Small intestine (tissue), 16 donors: ENCODE results near the gene MYMX. TPM values are rescaled to one million over a fixed set of nuclear protein-coding genes. Genes with fewer than 3 reads are reported as not detected.

Experiments
- DNase-seq, 2 donors: peaks; one replicate each; pipeline versions ENCODE4 v3.0.0 to v3.0.0-alpha.2; 2013
- FAIRE-seq: peaks from 2 replicates; lab custom pipeline; 2012; peaks lifted over from hg19 to GRCh38; lab: Jason Lieb, UNC
- H3K27ac ChIP-seq, 3 donors: one replicate each; pipeline ENCODE4 v1.5.1; 2013; ENCODE audit warnings: low read length in 2 of 3, mild to moderate bottlenecking in 2 of 3, control low read depth in 1 of 3, inconsistent platforms in 1 of 3, low read depth in 1 of 3, moderate library complexity in 1 of 3
- H3K27me3 ChIP-seq, 3 donors: one replicate each; pipeline ENCODE4 v1.6.1; 2013; ENCODE audit warnings: low read length in 3 of 3, inconsistent platforms in 1 of 3; ENCODE audit not compliant: control insufficient read depth in 3 of 3, insufficient read depth in 3 of 3
- H3K36me3 ChIP-seq, 3 donors: one replicate each; pipeline ENCODE4 v1.6.1; 2013; ENCODE audit warnings: low read length in 3 of 3, inconsistent platforms in 1 of 3, low read depth in 1 of 3, mild to moderate bottlenecking in 1 of 3, moderate library complexity in 1 of 3; ENCODE audit not compliant: control insufficient read depth in 3 of 3, insufficient read depth in 2 of 3
- H3K4me1 ChIP-seq, 3 donors: one replicate each; pipeline ENCODE4 v1.6.1; 2013; ENCODE audit warnings: low read length in 2 of 3, inconsistent platforms in 1 of 3, low read depth in 1 of 3, mild to moderate bottlenecking in 1 of 3, moderate library complexity in 1 of 3; ENCODE audit not compliant: control insufficient read depth in 3 of 3, insufficient read depth in 2 of 3
- H3K4me3 ChIP-seq, 3 donors: one replicate each; pipeline ENCODE4 v1.5.1; 2013; ENCODE audit warnings: low read length in 3 of 3, control low read depth in 1 of 3, inconsistent platforms in 1 of 3, low read depth in 1 of 3, mild to moderate bottlenecking in 1 of 3, moderate library complexity in 1 of 3
- H3K9me3 ChIP-seq, 2 donors: one replicate each; pipeline ENCODE4 v1.6.1; 2013; ENCODE audit warnings: low read depth in 1 of 2, low read length in 1 of 2; ENCODE audit not compliant: control insufficient read depth in 2 of 2, insufficient read depth in 1 of 2
- WGBS, 3 donors: extraction: QIAGEN DNeasy Blood & Tissue Kit; methylation state at CpG; one replicate each; pipeline ENCODE4 v1.1.7; 2013; 5-methylcytosine and 5-hydroxymethylcytosine counted together
- long read RNA-seq, 10 donors: transcript quantifications; one replicate each; lab custom pipeline, GENCODE V29; 2026
- polyA plus RNA-seq, 4 donors: library from polyadenylated mRNA; stranded (reverse) in 3 of 4; unstranded in 1 of 4; fragments of 200-250 nt in 3 of 4; fragments of 120-200 nt in 1 of 4; gene quantifications; one replicate each; pipeline versions ENCODE4 v1.2.1 to v1.2.3, GENCODE V29; 2013
- donor health status: healthy with polysubstance abuse.
- donor health status: control.
- donor health status: control.
- donor health status: Bipolar disorder and iron deficiency.
- donor health status: healthy.

The MYMX gene
- polyA plus RNA-seq = under 1 TPM in 2 of 4 donors, not detected in 2; 0.19 to 0.98 TPM
- long read RNA-seq, donor 1 = 0 reads
- long read RNA-seq, donor 2, partial matches to known transcripts = 0 of 1 reads
- long read RNA-seq, donor 2, other reads (novel, unspliced or antisense) = 0 of 1 reads
- long read RNA-seq, donor 3 = 0 reads
- long read RNA-seq, donor 4 = 0 reads
- long read RNA-seq, donor 5 = 0 reads
- long read RNA-seq, donor 6 = 0 reads
- long read RNA-seq, donor 7 = 0 reads
- long read RNA-seq, donor 8 = 0 reads
- long read RNA-seq, donor 9 = 0 reads
- long read RNA-seq, donor 10 = 0 reads

- FAIRE-seq (no peak), DNase-seq (peak; percentile 15 to 38)
- H3K4me3 ChIP-seq = no peak within 1 kb of the TSS
- peaks cover 0 to 37% (median 5%) of the 10 kb centered on the region in 3 donors for H3K4me1 ChIP-seq
- peak within 1 kb of the TSS in 1 of 3 donors; percentile 73 for H3K27ac ChIP-seq
- H3K27me3 ChIP-seq = no peaks in the 10 kb centered on the region
- 12 to 31% (median 23%) methylated on average over 7 of the region's 7 CpGs for WGBS, 3 donors
- no peaks in the 10 kb centered on the region for H3K36me3 ChIP-seq
- H3K9me3 ChIP-seq = no peaks in the 10 kb centered on the region
Observed at GRCh38 chr6:44216677-44217331, at the start of gene MYMX. Gene MYMX, plus strand, starts transcription at chr6:44216926. Its CDS starts 546 bp downstream, at chr6:44217472.

- no peak for DNase-seq
- Histone ChIP-seq H3K36me3 (no peaks in the 10 kb centered on the region), H3K4me3 (no peak overlapping the region), H3K9me3 (no peaks in the 10 kb centered on the region), H3K27ac (no peak overlapping the region), H3K4me1 (peaks cover 0 to under 1% (median 0%) of the 10 kb centered on the region in 3 donors), H3K27me3 (peaks cover 0 to 7% (median 3%) of the 10 kb centered on the region in 3 donors)
- no peak for FAIRE-seq
- WGBS, 3 donors = 87 to 97% (median 95%) methylated on average over 1 of the region's 1 CpG
Observed at GRCh38 chr6:44167567-44167966, 49.2 kb upstream of the MYMX start.

- Histone ChIP-seq H3K9me3 (no peaks in the 10 kb centered on the region), H3K27ac (no peak overlapping the region), H3K4me1 (peaks cover 0 to 5% (median 0%) of the 10 kb centered on the region in 3 donors), H3K27me3 (peaks cover 0 to 7% (median 0%) of the 10 kb centered on the region in 3 donors), H3K36me3 (no peaks in the 10 kb centered on the region), H3K4me3 (no peak overlapping the region)
- DNase-seq (peak; percentile 42 to 67), FAIRE-seq (no peak)
- WGBS, 3 donors = 15 to 49% (median 28%) methylated on average over 9 of the region's 9 CpGs
Observed at GRCh38 chr6:44169154-44169553, 47.6 kb upstream of the MYMX start.

- WGBS, 3 donors = 57 to 70% (median 59%) methylated on average over 10 of the region's 10 CpGs
- Histone ChIP-seq H3K4me1 (peaks cover 0 to 5% (median 0%) of the 10 kb centered on the region in 3 donors), H3K27ac (no peak overlapping the region), H3K36me3 (no peaks in the 10 kb centered on the region), H3K4me3 (no peak overlapping the region), H3K27me3 (peaks cover 0 to 7% (median 0%) of the 10 kb centered on the region in 3 donors), H3K9me3 (no peaks in the 10 kb centered on the region)
- FAIRE-seq = no peak
- DNase-seq = peak in 1 of 2 donors; percentile 42
Observed at GRCh38 chr6:44169886-44170570, 46.7 kb upstream of the MYMX start.

- FAIRE-seq (no peak), DNase-seq (no peak)
- no peak overlapping the region for H3K4me3 ChIP-seq
- H3K36me3 ChIP-seq = no peaks in the 10 kb centered on the region
- no peak overlapping the region for H3K27ac ChIP-seq
- no peaks in the 10 kb centered on the region for H3K9me3 ChIP-seq
- WGBS, 3 donors = 73 to 83% (median 80%) methylated on average over 12 of the region's 12 CpGs
- H3K27me3 ChIP-seq = peaks cover 0 to 4% (median 0%) of the 10 kb centered on the region in 3 donors
- peaks cover 0 to 5% (median 0%) of the 10 kb centered on the region in 3 donors for H3K4me1 ChIP-seq
Observed at GRCh38 chr6:44171899-44172546, 44.7 kb upstream of the MYMX start.

- peaks cover 0 to 5% (median 0%) of the 10 kb centered on the region in 3 donors for H3K4me1 ChIP-seq
- FAIRE-seq (no peak), DNase-seq (peak; percentile 71 to 79)
- H3K36me3 ChIP-seq = no peaks in the 10 kb centered on the region
- no peak overlapping the region for H3K4me3 ChIP-seq
- H3K27ac ChIP-seq = no peak overlapping the region
- WGBS, 3 donors = 24 to 28% (median 26%) methylated on average over 15 of the region's 15 CpGs
- H3K27me3 ChIP-seq = peaks cover 0 to 4% (median 0%) of the 10 kb centered on the region in 3 donors
- no peaks in the 10 kb centered on the region for H3K9me3 ChIP-seq
Observed at GRCh38 chr6:44172731-44173500, 43.8 kb upstream of the MYMX start.

GRCh38 chr6:44176130-44176761 is 40.5 kb upstream of the MYMX start:
- 58 to 73% (median 65%) methylated on average over 14 to 15 of the region's 15 CpGs for WGBS, 3 donors
- H3K4me3 ChIP-seq = no peak overlapping the region
- H3K4me1 ChIP-seq = peaks cover 0 to 5% (median 0%) of the 10 kb centered on the region in 3 donors
- DNase-seq = peak in 1 of 2 donors; percentile 31
- H3K27me3 ChIP-seq = no peaks in the 10 kb centered on the region
- no peaks in the 10 kb centered on the region for H3K9me3 ChIP-seq
- H3K36me3 ChIP-seq = no peaks in the 10 kb centered on the region
- no peak overlapping the region for H3K27ac ChIP-seq
- no peak for FAIRE-seq
